Measurements from ENCODE around the gene GRAMD2B.
A peak's percentile ranks its signal among the peaks of the same experiment; 100 is the strongest.
"Not testable (repeated sequence)": the region's sequence is repeated elsewhere in the genome, so short reads cannot be mapped to it uniquely, and the experiment has no call there.

Gene GRAMD2B

DNA sequence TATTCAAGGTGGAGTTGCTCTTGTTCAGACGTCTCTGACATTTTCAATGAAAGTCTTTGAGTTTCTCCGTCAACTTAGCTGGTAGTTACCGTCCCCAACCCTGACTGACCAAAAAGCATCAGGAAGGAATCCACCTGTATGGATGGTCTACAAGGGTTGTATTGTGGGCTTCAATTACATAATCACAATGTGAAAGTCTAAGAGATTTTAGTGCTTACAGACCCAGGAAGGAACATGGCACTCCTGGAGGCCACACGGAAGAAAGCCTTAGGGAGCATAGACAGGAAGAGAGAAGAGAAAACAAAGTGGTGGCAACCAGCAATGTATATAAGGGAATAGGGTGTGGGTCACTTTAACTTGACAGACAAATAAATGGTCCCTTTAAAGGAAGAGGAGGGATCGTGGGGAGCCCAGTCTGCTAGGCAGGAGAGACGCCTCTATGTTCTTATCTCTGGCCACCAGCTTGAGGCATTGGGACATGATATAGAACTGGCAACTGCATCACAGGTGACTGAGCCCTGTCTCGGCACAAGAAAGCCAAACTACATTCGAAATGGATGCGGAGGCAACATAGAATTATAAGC is 91.4 kb downstream of the GRAMD2B start:
- H3K36me3 ChIP-seq (ENCODE audit: control insufficient read depth in 2 of 2, insufficient read depth in 2 of 2, low read length in 2 of 2), result no peaks in the 10 kb centered on the region
- H3K27ac ChIP-seq (ENCODE audit: low read depth in 2 of 2, low read length in 2 of 2), result no peak overlapping the region

DNA sequence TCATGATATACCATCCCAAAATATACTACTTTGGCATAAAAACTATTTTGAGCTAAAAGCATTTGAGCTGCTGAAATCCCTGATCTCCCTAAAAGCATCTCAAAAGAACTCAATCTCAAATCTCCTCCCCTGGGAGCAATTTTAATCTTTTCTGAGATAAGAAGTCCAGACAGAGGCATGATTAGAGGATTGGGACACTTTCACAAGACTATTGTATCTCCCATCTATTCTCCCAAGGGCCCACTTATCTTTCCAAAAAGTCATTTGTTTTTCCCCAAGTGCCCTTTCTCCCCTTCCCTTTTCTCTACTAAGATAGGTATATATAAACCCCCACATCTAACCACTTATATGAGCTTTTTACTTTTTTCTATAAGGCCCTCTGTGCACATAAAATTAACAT is 92.1 kb downstream of the GRAMD2B start:
- no peak overlapping the region for H3K9ac ChIP-seq (ENCODE audit: low read depth in 1 of 2, low read length in 2 of 2)

More for the DNA sequence above, 91.4 kb downstream of the GRAMD2B start:
- no peak overlapping the region for H3K4me3 ChIP-seq (ENCODE audit: low read length in 2 of 2)
- H3K9me3 ChIP-seq (ENCODE audit: control insufficient read depth in 2 of 2, low read length in 2 of 2), result no peaks in the 10 kb centered on the region
- peaks cover 2 to 3% of the 10 kb centered on the region in 2 donors for H3K4me1 ChIP-seq (ENCODE audit: control insufficient read depth in 2 of 2, insufficient read depth in 2 of 2, low read length in 2 of 2)
- H3K9ac ChIP-seq (ENCODE audit: low read depth in 1 of 2, low read length in 2 of 2), result no peak overlapping the region
- H3K27me3 ChIP-seq (ENCODE audit: control insufficient read depth in 2 of 2, insufficient read depth in 2 of 2, low read length in 2 of 2), result no peaks in the 10 kb centered on the region

DNA sequence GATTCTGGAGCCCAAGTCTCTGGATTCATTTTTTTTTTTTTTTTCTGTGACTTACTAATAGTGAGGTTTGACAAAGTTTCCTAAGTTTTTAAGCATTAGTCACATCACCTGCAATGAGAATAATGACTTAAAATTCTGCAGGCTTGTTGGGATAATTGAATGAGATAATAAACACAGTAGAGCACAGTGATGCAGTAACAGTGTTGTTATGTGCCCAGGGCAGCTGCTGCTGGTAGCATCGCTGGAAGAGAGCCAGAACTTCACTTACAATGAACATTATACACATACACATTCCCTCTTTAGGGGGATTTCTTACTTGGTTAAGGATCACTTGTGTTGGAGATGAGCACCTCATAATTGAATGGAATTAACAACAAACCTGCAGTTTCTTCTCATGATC is 92.9 kb downstream of the GRAMD2B start:
- Histone ChIP-seq H3K27ac (ENCODE audit: low read depth in 2 of 2, low read length in 2 of 2) (no peak overlapping the region), H3K9me3 (ENCODE audit: control insufficient read depth in 2 of 2, low read length in 2 of 2) (no peaks in the 10 kb centered on the region), H3K9ac (ENCODE audit: low read depth in 1 of 2, low read length in 2 of 2) (no peak overlapping the region), H3K27me3 (ENCODE audit: control insufficient read depth in 2 of 2, insufficient read depth in 2 of 2, low read length in 2 of 2) (no peaks in the 10 kb centered on the region), H3K4me3 (ENCODE audit: low read length in 2 of 2) (no peak overlapping the region), H3K4me1 (ENCODE audit: control insufficient read depth in 2 of 2, insufficient read depth in 2 of 2, low read length in 2 of 2) (peaks cover 9 to 10% of the 10 kb centered on the region in 2 donors), H3K36me3 (ENCODE audit: control insufficient read depth in 2 of 2, insufficient read depth in 2 of 2, low read length in 2 of 2) (no peaks in the 10 kb centered on the region)

More for the DNA sequence above, 92.1 kb downstream of the GRAMD2B start:
- Histone ChIP-seq H3K27me3 (ENCODE audit: control insufficient read depth in 2 of 2, insufficient read depth in 2 of 2, low read length in 2 of 2) (no peaks in the 10 kb centered on the region), H3K9me3 (ENCODE audit: control insufficient read depth in 2 of 2, low read length in 2 of 2) (no peaks in the 10 kb centered on the region), H3K4me1 (ENCODE audit: control insufficient read depth in 2 of 2, insufficient read depth in 2 of 2, low read length in 2 of 2) (peaks cover 9% of the 10 kb centered on the region in 2 donors), H3K4me3 (ENCODE audit: low read length in 2 of 2) (no peak overlapping the region), H3K36me3 (ENCODE audit: control insufficient read depth in 2 of 2, insufficient read depth in 2 of 2, low read length in 2 of 2) (no peaks in the 10 kb centered on the region), H3K27ac (ENCODE audit: low read depth in 2 of 2, low read length in 2 of 2) (no peak overlapping the region)

DNA sequence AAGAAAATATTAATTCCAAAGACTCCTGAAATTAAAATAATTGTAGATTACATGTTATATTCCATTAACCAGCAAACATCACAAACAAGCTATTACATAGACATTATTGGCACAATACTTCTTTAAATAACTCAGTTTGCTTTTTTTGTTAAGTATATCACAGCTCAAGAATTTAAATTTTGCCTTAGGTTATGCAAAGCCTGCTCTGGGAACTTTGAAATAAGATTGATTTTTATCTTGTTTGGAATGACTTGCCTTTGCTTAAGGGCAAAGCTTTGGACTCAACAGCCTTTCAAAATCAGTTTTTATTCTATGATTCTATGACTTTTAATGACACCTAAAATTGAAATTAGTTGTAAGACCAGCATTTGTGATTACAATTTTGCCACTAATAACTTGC is 93.6 kb downstream of the GRAMD2B start:
- no peaks in the 10 kb centered on the region for H3K9me3 ChIP-seq (ENCODE audit: control insufficient read depth in 2 of 2, low read length in 2 of 2)
- H3K27ac ChIP-seq (ENCODE audit: low read depth in 2 of 2, low read length in 2 of 2), result no peak overlapping the region
- H3K27me3 ChIP-seq (ENCODE audit: control insufficient read depth in 2 of 2, insufficient read depth in 2 of 2, low read length in 2 of 2), result no peaks in the 10 kb centered on the region
- H3K4me3 ChIP-seq (ENCODE audit: low read length in 2 of 2), result no peak overlapping the region
- no peaks in the 10 kb centered on the region for H3K36me3 ChIP-seq (ENCODE audit: control insufficient read depth in 2 of 2, insufficient read depth in 2 of 2, low read length in 2 of 2)
- H3K4me1 ChIP-seq (ENCODE audit: control insufficient read depth in 2 of 2, insufficient read depth in 2 of 2, low read length in 2 of 2), result peaks cover 9 to 10% of the 10 kb centered on the region in 2 donors
- H3K9ac ChIP-seq (ENCODE audit: low read depth in 1 of 2, low read length in 2 of 2), result no peak overlapping the region

DNA sequence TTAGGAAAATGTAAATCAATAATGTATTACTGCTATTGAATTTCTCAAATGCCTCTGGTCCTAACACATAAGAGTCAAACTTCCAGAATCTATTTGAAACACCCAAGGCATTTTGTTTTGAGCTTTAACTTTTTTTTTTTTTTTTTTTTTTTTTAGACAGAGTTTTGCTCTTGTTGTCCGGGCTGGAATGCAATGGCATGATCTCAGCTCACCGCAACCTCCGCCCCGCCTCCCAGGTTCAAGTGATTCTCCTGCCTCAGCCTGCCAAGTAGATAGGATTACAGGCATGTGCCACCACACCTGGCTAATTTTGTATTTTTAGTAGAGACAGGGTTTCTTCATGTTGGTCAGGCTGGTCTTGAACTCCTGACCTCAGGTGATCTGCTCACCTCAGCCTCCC is 96.0 kb downstream of the GRAMD2B start:
- H3K27ac ChIP-seq (ENCODE audit: low read depth in 2 of 2, low read length in 2 of 2), result peak overlapping the region in 1 of 2 donors; percentile 63
- H3K4me1 ChIP-seq (ENCODE audit: control insufficient read depth in 2 of 2, insufficient read depth in 2 of 2, low read length in 2 of 2); H3K4me3 ChIP-seq (ENCODE audit: low read length in 2 of 2); H3K27me3 ChIP-seq (ENCODE audit: control insufficient read depth in 2 of 2, insufficient read depth in 2 of 2, low read length in 2 of 2); H3K9ac ChIP-seq (ENCODE audit: low read depth in 1 of 2, low read length in 2 of 2); H3K36me3 ChIP-seq (ENCODE audit: control insufficient read depth in 2 of 2, insufficient read depth in 2 of 2, low read length in 2 of 2); H3K9me3 ChIP-seq (ENCODE audit: control insufficient read depth in 2 of 2, low read length in 2 of 2): not testable (repeated sequence)

DNA sequence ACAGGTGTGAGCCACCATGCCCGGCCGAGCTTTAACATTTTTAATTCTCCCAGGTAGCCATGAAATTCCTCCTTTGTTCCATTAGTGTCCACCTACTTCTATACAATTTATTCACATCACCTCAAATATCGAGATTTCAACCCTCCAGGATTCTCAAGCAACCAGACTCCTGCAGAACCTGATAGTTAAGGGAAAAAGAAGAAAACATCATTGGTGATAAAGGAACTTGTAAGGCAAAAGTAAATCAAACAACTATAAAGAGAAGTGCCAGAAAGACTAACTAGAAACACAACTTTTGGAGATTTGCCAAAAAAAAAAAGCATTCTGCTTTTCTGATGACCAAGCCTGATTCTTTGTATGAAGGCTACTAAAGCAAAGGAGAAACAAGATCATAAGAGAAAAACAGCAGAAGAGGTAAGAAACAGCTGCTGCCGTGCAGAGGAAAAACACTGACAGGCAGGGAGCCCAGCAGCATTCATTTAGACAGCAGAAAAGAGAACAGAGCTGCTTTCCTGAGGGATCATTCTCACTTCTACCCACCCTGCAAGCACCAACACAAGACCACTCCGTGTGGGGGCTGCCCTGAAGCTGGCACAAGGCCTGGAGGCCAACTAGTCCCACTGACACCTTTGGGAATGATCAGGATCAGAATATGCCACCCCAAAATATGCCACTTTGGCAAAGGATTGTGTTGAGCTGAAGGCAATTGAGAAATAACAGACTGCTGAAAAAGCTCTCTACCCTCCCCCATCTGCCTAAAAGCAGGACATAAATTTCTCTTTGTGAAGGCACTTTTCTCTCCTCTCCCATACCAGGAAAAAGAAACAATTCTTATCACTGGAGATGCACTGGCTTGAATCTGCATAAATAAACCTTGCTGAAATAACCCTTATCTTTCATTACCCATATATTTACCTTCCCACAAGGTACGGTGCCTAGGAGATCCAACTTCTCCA is 96.7 kb downstream of the GRAMD2B start:
- Histone ChIP-seq H3K9me3 (ENCODE audit: control insufficient read depth in 2 of 2, low read length in 2 of 2) (no peaks in the 10 kb centered on the region), H3K36me3 (ENCODE audit: control insufficient read depth in 2 of 2, insufficient read depth in 2 of 2, low read length in 2 of 2) (no peaks in the 10 kb centered on the region), H3K4me3 (ENCODE audit: low read length in 2 of 2) (peak overlapping the region in 1 of 2 donors; percentile 31), H3K27ac (ENCODE audit: low read depth in 2 of 2, low read length in 2 of 2) (peak overlapping the region; percentile 25 to 63), H3K27me3 (ENCODE audit: control insufficient read depth in 2 of 2, insufficient read depth in 2 of 2, low read length in 2 of 2) (no peaks in the 10 kb centered on the region), H3K4me1 (ENCODE audit: control insufficient read depth in 2 of 2, insufficient read depth in 2 of 2, low read length in 2 of 2) (peaks cover 9 to 10% of the 10 kb centered on the region in 2 donors), H3K9ac (ENCODE audit: low read depth in 1 of 2, low read length in 2 of 2) (no peak overlapping the region)

DNA sequence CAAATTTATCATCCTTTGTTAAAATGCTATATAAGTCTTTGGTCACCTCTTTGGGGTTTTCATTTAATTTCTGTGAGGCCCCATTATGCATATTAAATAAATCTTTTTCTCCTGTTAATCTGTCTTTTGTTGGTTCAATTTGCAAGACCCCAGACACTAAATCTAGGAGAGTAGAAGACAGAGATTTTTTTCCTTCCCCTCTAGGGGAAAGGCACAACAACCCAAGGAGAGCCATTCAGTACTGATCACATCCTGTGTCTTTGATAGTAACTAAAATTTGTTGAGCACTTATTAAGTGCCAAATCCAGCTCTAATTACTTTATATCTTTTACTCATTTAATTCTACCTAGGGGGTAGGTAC is 97.4 kb downstream of the GRAMD2B start:
- H3K27me3 ChIP-seq (ENCODE audit: control insufficient read depth in 2 of 2, insufficient read depth in 2 of 2, low read length in 2 of 2), result no peaks in the 10 kb centered on the region
- peak overlapping the region in 1 of 2 donors; percentile 63 for H3K27ac ChIP-seq (ENCODE audit: low read depth in 2 of 2, low read length in 2 of 2)
- no peaks in the 10 kb centered on the region for H3K36me3 ChIP-seq (ENCODE audit: control insufficient read depth in 2 of 2, insufficient read depth in 2 of 2, low read length in 2 of 2)
- no peak overlapping the region for H3K4me3 ChIP-seq (ENCODE audit: low read length in 2 of 2)
- H3K4me1 ChIP-seq (ENCODE audit: control insufficient read depth in 2 of 2, insufficient read depth in 2 of 2, low read length in 2 of 2), result peaks cover 9 to 10% of the 10 kb centered on the region in 2 donors
- no peak overlapping the region for H3K9ac ChIP-seq (ENCODE audit: low read depth in 1 of 2, low read length in 2 of 2)
- H3K9me3 ChIP-seq (ENCODE audit: control insufficient read depth in 2 of 2, low read length in 2 of 2), result no peaks in the 10 kb centered on the region

DNA sequence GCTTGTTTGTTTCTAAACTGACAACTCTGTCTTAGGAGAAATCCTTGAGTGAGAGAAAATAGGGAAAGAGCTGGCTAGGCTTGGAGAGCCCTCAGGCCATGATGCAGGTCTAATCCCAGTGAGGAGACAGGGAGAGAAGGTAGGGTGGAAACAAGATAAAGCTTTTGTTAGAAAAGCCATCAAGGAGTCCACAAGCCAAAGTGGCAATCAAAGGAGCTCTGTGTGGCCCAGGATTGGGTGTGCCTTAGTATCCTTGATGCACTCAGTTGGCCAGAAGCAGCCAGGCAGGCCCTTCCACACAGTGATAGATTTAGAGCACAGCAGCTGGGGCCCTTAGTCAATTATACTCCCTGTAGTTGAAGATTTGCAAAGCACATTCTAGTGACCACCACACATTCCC is 97.9 kb downstream of the GRAMD2B start:
- no peak overlapping the region for H3K9ac ChIP-seq (ENCODE audit: low read depth in 1 of 2, low read length in 2 of 2)
- H3K27ac ChIP-seq (ENCODE audit: low read depth in 2 of 2, low read length in 2 of 2), result no peak overlapping the region
- no peaks in the 10 kb centered on the region for H3K9me3 ChIP-seq (ENCODE audit: control insufficient read depth in 2 of 2, low read length in 2 of 2)
- H3K4me3 ChIP-seq (ENCODE audit: low read length in 2 of 2), result no peak overlapping the region
- peaks cover 10 to 11% of the 10 kb centered on the region in 2 donors for H3K4me1 ChIP-seq (ENCODE audit: control insufficient read depth in 2 of 2, insufficient read depth in 2 of 2, low read length in 2 of 2)
- H3K27me3 ChIP-seq (ENCODE audit: control insufficient read depth in 2 of 2, insufficient read depth in 2 of 2, low read length in 2 of 2), result no peaks in the 10 kb centered on the region
- no peaks in the 10 kb centered on the region for H3K36me3 ChIP-seq (ENCODE audit: control insufficient read depth in 2 of 2, insufficient read depth in 2 of 2, low read length in 2 of 2)

DNA sequence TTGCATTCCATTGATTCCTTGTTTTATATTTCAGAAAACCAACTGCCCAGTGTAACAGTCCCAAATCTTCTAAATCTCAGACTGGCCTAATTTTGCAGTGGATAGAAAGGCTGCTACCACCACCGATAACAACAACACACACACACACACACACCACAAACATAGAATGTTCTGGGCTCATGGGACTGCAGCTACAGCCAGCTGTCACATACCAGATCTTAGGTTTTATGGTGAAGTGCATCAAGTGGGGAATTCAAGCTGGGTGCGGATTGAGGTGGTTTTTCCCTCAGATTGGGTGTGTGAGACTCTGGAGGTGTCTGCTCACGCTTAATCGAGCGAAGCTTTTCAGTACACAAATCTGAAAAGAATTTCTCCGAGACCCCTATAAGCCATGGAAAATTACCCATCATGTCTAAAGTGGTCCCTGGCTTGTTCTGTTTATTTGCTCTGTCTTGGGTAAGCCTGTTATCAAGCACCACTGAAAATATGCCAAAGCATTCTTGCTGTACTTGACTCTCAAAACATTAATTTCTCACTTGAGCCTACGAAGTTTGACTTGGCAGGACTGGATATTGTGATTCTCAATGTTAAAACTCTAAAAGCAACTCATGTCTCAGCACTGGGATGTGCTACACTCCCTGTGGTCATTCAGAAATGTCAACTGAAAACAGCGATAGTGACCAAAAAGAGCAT is 100.8 kb downstream of the GRAMD2B start:
- H3K36me3 ChIP-seq (ENCODE audit: control insufficient read depth in 2 of 2, insufficient read depth in 2 of 2, low read length in 2 of 2), result no peaks in the 10 kb centered on the region
- H3K4me1 ChIP-seq (ENCODE audit: control insufficient read depth in 2 of 2, insufficient read depth in 2 of 2, low read length in 2 of 2), result peaks cover 10 to 11% of the 10 kb centered on the region in 2 donors
- no peak overlapping the region for H3K9ac ChIP-seq (ENCODE audit: low read depth in 1 of 2, low read length in 2 of 2)
- H3K27me3 ChIP-seq (ENCODE audit: control insufficient read depth in 2 of 2, insufficient read depth in 2 of 2, low read length in 2 of 2), result no peaks in the 10 kb centered on the region
- peak overlapping the region in 1 of 2 donors; percentile 31 for H3K27ac ChIP-seq (ENCODE audit: low read depth in 2 of 2, low read length in 2 of 2)
- no peak overlapping the region for H3K4me3 ChIP-seq (ENCODE audit: low read length in 2 of 2)
- no peaks in the 10 kb centered on the region for H3K9me3 ChIP-seq (ENCODE audit: control insufficient read depth in 2 of 2, low read length in 2 of 2)
